ENCODE results near the gene RIPK1. TPM values are rescaled to one million over a fixed set of nuclear protein-coding genes. Genes with fewer than 3 reads are reported as not detected.

The RIPK1 gene
- polyA plus RNA-seq, 2 of the 4 experiments (the other 2 are of a cell fraction): 10.6 to 14.3 TPM

DNA sequence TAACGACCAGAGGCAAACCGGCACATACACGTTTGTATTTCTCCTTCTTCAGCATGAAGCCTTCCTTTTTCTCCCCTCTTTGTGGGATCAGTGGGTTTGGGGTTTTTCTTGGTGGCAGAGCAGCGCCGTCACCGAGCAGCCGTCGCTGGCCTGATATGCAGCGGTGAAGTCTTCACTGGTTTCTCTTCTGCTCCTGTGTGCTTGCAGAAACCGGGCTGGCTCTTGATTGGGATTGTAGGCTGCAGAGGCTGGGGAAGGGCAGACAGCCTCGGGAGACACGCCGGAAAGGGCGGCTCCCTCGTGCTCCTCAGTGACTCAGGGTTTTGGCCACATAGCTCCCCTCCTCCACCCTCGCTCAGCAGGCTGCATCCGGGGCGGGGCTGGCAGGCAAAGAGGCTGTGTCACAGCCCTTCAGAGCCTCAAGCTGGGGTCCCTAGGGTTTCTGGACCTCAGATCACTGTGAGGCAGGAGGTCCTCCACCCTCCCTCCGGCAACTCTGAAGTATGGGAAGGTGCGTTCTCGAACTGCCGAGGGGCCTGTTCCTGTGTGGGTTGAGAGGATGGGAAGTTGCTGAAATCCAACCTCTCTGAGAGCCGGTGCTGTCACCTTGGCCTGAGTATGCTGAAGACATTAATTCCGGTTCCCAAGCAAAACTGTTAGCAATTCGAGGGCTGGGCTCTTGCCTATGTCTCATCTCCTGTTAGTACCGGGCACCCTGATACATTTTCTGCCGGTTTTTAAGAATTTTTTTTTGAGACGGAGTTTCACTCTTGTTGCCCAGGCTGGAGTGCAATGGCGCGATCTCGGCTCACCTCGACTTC lies 44.4 kb upstream of the RIPK1 start:
- peak; percentile 80 to 89 for DNase-seq (ENCODE audit: low read depth in 1 of 2, low spot score in 1 of 2)
- CTCF ChIA-PET: interaction anchor here (1.2 to 1.5 kb wide), 2 partner anchors 15 to 22 kb away, joined by 3 to 4 read pairs; no protein-coding TSS in a partner anchor
- Histone ChIP-seq H3K4me2 (peak overlapping the region; percentile 76), H3K9me3 (no peaks in the 10 kb centered on the region), H3K4me1 (peaks cover 18% of the 10 kb centered on the region), H3K27ac (peak overlapping the region; percentile 94 to 98), H3K4me3 (peak overlapping the region; percentile 53)
- FAIRE-seq: no peak
- peak; percentile 96 to 98 for ATAC-seq
- 33% methylated on average over 26 of the region's 32 CpGs for WGBS (ENCODE audit: missing lambda C conversion rate)
- POLR2A ChIA-PET: interaction anchor here (0.8 to 1.5 kb wide), 7 partner anchors 19 to 40 kb away, joined by 3 to 6 read pairs (median 4); no protein-coding TSS in a partner anchor
- TF ChIP-seq MAFK (IDR thresholded peaks at IDR 0.05; ENCODE audit: partially characterized antibody) (peak; percentile 87), NPAS2 (CRISPR knock-in tag; IDR thresholded peaks at IDR 0.05; ENCODE audit: borderline replicate concordance) (no peak), RAD21 (conservative IDR thresholded peaks at IDR 0.05 in 1 of 2, IDR thresholded peaks at IDR 0.05 in 1 of 2) (no peak), TP53 (CRISPR knock-in tag; IDR thresholded peaks at IDR 0.05) (no peak; the same call in 1 of the 2 replicates), CHD4 (IDR thresholded peaks at IDR 0.05; ENCODE audit: borderline replicate concordance) (no peak), HOXA7 (CRISPR knock-in tag; IDR thresholded peaks at IDR 0.05) (no peak), KDM5A (IDR thresholded peaks at IDR 0.05) (no peak), HES2 (IDR thresholded peaks at IDR 0.05) (no peak), ZFP36 (IDR thresholded peaks at IDR 0.05; ENCODE audit: borderline replicate concordance, partially characterized antibody) (no peak), FOXS1 (CRISPR knock-in tag; IDR thresholded peaks at IDR 0.05) (no peak), CTCF (IDR thresholded peaks at IDR 0.05) (no peak), RFX5 (IDR thresholded peaks at IDR 0.05) (no peak), ZNF302 (CRISPR knock-in tag; IDR thresholded peaks at IDR 0.05) (no peak), JUNB (IDR thresholded peaks at IDR 0.05) (no peak), BHLHE40 (IDR thresholded peaks at IDR 0.05; ENCODE audit: low read depth, low read length) (no peak), TFCP2L1 (CRISPR knock-in tag; IDR thresholded peaks at IDR 0.05) (no peak), CHD2 (IDR thresholded peaks at IDR 0.05; ENCODE audit: low read length, partially characterized antibody) (no peak), RARB (CRISPR knock-in tag; IDR thresholded peaks at IDR 0.05) (no peak), KDM1A (IDR thresholded peaks at IDR 0.05; ENCODE audit: low read depth) (no peak), HEYL (CRISPR knock-in tag; IDR thresholded peaks at IDR 0.05) (no peak), CBX8 (IDR thresholded peaks at IDR 0.05) (no peak), SMC3 (IDR thresholded peaks at IDR 0.05) (no peak), EHF (CRISPR knock-in tag; IDR thresholded peaks at IDR 0.05) (no peak), HOXB13 (CRISPR knock-in tag; IDR thresholded peaks at IDR 0.05; ENCODE audit: low read depth) (no peak), POLR2A (IDR thresholded peaks at IDR 0.05; ENCODE audit: low read length) (peak; percentile 31), NFE2L2 (conservative IDR thresholded peaks at IDR 0.05; ENCODE audit: low read length) (peak; percentile 84), ZSCAN20 (CRISPR knock-in tag; IDR thresholded peaks at IDR 0.05) (no peak), ZC3H11A (IDR thresholded peaks at IDR 0.05) (no peak), POLR2AphosphoS2 (conservative IDR thresholded peaks at IDR 0.05; ENCODE audit: low read length) (no peak), CEBPB (IDR thresholded peaks at IDR 0.05) (no peak), FOSL2 (IDR thresholded peaks at IDR 0.05) (no peak), FOSL2 (CRISPR knock-in tag; IDR thresholded peaks at IDR 0.05) (peak; percentile 82), JUN (IDR thresholded peaks at IDR 0.05) (peak; percentile 54 to 66; a peak in 1 of 5 replicates), SREBF2 (IDR thresholded peaks at IDR 0.05) (no peak), HOXB5 (CRISPR knock-in tag; IDR thresholded peaks at IDR 0.05) (no peak), ESRRA (IDR thresholded peaks at IDR 0.05; ENCODE audit: borderline replicate concordance, low read length) (no peak), HDAC2 (IDR thresholded peaks at IDR 0.05) (no peak)
- TF ChIP-seq, protein P1, sequence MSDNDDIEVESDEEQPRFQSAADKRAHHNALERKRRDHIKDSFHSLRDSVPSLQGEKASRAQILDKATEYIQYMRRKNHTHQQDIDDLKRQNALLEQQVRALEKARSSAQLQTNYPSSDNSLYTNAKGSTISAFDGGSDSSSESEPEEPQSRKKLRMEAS (IDR thresholded peaks at IDR 0.05): peak; percentile 94
- TF ChIP-seq, protein P2, sequence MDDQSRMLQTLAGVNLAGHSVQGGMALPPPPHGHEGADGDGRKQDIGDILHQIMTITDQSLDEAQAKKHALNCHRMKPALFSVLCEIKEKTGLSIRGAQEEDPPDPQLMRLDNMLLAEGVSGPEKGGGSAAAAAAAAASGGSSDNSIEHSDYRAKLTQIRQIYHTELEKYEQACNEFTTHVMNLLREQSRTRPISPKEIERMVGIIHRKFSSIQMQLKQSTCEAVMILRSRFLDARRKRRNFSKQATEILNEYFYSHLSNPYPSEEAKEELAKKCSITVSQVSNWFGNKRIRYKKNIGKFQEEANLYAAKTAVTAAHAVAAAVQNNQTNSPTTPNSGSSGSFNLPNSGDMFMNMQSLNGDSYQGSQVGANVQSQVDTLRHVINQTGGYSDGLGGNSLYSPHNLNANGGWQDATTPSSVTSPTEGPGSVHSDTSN (IDR thresholded peaks at IDR 0.05): no peak
- TF ChIP-seq, protein P3, sequence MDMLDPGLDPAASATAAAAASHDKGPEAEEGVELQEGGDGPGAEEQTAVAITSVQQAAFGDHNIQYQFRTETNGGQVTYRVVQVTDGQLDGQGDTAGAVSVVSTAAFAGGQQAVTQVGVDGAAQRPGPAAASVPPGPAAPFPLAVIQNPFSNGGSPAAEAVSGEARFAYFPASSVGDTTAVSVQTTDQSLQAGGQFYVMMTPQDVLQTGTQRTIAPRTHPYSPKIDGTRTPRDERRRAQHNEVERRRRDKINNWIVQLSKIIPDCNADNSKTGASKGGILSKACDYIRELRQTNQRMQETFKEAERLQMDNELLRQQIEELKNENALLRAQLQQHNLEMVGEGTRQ (IDR thresholded peaks at IDR 0.05): no peak
- TF ChIP-seq, protein P4, sequence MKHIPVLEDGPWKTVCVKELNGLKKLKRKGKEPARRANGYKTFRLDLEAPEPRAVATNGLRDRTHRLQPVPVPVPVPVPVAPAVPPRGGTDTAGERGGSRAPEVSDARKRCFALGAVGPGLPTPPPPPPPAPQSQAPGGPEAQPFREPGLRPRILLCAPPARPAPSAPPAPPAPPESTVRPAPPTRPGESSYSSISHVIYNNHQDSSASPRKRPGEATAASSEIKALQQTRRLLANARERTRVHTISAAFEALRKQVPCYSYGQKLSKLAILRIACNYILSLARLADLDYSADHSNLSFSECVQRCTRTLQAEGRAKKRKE (CRISPR knock-in tag; IDR thresholded peaks at IDR 0.05; ENCODE audit: low read depth): no peak
